Stimulated activated CD4-positive, alpha-beta T cell treated with anti-CD3 and anti-CD28 coated beads, Interleukin-4, amount 100 ng/mL, for 48 hours (primary cell): ENCODE measurements around the gene NAGA.

ENCODE experiments used
- DNase-seq, 2 donors: peaks; one replicate each; pipeline ENCODE4 v3.0.0-alpha.2; 2020; ENCODE audit warnings: low read depth in 2 of 2

Gene NAGA

GRCh38 chr22:42039271-42039670 is 31.3 kb downstream of the NAGA start:
- DNase-seq = no peak

- no peak for DNase-seq
Measured at GRCh38 chr22:42035256-42035655, 35.4 kb downstream of the NAGA start.

- no peak for DNase-seq
Measured at GRCh38 chr22:42033263-42034181, 37.1 kb downstream of the NAGA start.

GRCh38 chr22:42026705-42027104 is 43.9 kb downstream of the NAGA start:
- DNase-seq = no peak

GRCh38 chr22:42025421-42025820 is 45.2 kb downstream of the NAGA start:
- no peak for DNase-seq

GRCh38 chr22:42022162-42022847 is 48.3 kb downstream of the NAGA start:
- no peak for DNase-seq

- no peak for DNase-seq
Measured at GRCh38 chr22:42021571-42021970, 49.0 kb downstream of the NAGA start.

- DNase-seq = no peak
Measured at GRCh38 chr22:42018224-42018623, 52.4 kb downstream of the NAGA start.

- no peak for DNase-seq
Measured at GRCh38 chr22:42016111-42016510, 54.5 kb downstream of the NAGA start.

GRCh38 chr22:42013385-42013784 is 57.2 kb downstream of the NAGA start:
- DNase-seq = no peak

- no peak for DNase-seq
Measured at GRCh38 chr22:42010778-42011177, 59.8 kb downstream of the NAGA start.
